Kidney epithelial cell (primary cell): ENCODE data around the gene CTXND1. TPM values are rescaled to one million over a fixed set of nuclear protein-coding genes. Genes with fewer than 3 reads are reported as not detected.

Experiments
- DNase-seq: peaks from one replicate; pipeline ENCODE4 v3.0.0-alpha.2; 2010; ENCODE audit warnings: low read depth
- H3K27me3 ChIP-seq: 2 replicates; pipeline ENCODE4 v1.6.0; 2011; ENCODE audit warnings: low read length; ENCODE audit not compliant: control insufficient read depth, insufficient read depth
- H3K36me3 ChIP-seq: 2 replicates; pipeline ENCODE4 v1.5.1; 2011; ENCODE audit warnings: low read length; ENCODE audit not compliant: control insufficient read depth, insufficient read depth
- H3K4me3 ChIP-seq: 2 replicates; pipeline ENCODE4 v1.5.1; 2011; ENCODE audit warnings: low read depth, mild to moderate bottlenecking, control low read depth, low read length
- total RNA-seq: library from RNA; depleted of rRNA; stranded (reverse); fragments of >200 nt; gene quantifications from 2 replicates; pipeline ENCODE4 v1.2.3, GENCODE V29; 2015
- TF ChIP-seq, protein P1 (sequence below): IDR thresholded peaks from 2 replicates; pipeline ENCODE4 v1.5.1; 2011; ENCODE audit warnings: mild to moderate bottlenecking, moderate library complexity, low read length, control low read depth, inconsistent platforms; ENCODE audit not compliant: insufficient read depth, poor library complexity, severe bottlenecking

Gene CTXND1
- total RNA-seq, 1 donor from 2014 or later = not detected

DNA sequence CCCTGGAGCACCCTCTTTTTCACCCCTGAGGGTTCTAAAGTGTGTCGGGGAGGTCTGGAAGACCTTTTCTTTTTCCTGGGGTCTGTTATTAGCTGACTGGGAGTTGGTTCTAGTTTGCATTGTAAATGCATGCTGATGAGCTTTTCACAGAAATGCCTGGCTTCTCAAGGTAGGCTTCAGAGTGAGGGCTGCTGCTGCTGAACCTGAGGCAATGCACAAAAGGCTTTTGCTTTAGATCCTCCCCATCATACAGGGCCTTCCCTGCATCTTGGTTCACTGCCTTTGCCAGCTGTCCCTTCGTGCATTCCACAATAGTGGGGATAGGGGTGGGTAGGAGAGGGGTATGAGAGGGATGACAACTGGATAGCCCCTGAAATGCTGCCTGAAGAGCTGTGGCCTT is 52.6 kb downstream of the CTXND1 start:
- no peak for DNase-seq
- Histone ChIP-seq H3K27me3 (peaks cover 5% of the 10 kb centered on the region), H3K4me3 (no peak overlapping the region), H3K36me3 (no peaks in the 10 kb centered on the region)
- TF ChIP-seq, protein P1, sequence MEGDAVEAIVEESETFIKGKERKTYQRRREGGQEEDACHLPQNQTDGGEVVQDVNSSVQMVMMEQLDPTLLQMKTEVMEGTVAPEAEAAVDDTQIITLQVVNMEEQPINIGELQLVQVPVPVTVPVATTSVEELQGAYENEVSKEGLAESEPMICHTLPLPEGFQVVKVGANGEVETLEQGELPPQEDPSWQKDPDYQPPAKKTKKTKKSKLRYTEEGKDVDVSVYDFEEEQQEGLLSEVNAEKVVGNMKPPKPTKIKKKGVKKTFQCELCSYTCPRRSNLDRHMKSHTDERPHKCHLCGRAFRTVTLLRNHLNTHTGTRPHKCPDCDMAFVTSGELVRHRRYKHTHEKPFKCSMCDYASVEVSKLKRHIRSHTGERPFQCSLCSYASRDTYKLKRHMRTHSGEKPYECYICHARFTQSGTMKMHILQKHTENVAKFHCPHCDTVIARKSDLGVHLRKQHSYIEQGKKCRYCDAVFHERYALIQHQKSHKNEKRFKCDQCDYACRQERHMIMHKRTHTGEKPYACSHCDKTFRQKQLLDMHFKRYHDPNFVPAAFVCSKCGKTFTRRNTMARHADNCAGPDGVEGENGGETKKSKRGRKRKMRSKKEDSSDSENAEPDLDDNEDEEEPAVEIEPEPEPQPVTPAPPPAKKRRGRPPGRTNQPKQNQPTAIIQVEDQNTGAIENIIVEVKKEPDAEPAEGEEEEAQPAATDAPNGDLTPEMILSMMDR = no peak

DNA sequence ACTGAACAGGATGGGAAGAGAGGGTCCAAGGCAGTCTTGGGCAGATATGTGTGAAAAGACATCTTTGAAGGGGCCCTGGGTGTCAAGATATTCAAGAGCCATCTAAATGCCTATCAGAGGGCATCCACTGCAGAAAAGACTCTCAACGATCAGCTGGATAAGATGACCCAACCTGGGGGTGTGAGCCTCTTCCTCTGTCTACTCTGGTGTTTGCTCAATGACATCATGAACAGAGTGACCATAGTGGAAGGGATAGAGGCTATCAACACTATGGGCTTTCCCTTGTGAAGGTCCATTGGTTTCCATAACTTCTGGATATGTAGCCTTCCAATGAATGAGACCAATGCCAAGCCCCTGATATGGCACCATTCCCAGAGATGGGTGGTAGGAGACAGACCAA is 57.1 kb downstream of the CTXND1 start:
- no peak for DNase-seq
- TF ChIP-seq, protein P1 = no peak
- peaks cover 2% of the 10 kb centered on the region for H3K27me3 ChIP-seq
- no peaks in the 10 kb centered on the region for H3K36me3 ChIP-seq
- H3K4me3 ChIP-seq = no peak overlapping the region

DNA sequence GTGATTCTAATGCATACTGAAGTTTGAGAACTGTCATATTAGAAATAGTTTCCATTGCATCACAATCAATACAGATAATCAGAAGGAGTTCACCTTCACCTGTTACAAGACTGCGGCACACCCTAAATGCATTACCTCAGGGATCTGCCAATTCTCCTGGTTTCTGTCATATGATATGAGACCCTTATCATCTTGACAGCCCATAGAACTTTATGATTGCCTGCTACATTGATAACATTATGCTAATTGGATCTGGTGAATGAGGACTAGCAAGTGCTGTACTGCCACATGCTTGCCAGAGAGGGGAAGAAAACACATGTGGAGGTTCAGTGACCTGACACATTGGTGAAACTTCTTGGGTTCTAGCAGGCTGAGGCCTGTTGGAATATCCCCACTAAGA is 57.8 kb downstream of the CTXND1 start:
- DNase-seq = no peak
- no peaks in the 10 kb centered on the region for H3K36me3 ChIP-seq
- TF ChIP-seq, protein P1 = no peak
- no peaks in the 10 kb centered on the region for H3K27me3 ChIP-seq
- H3K4me3 ChIP-seq = no peak overlapping the region

DNA sequence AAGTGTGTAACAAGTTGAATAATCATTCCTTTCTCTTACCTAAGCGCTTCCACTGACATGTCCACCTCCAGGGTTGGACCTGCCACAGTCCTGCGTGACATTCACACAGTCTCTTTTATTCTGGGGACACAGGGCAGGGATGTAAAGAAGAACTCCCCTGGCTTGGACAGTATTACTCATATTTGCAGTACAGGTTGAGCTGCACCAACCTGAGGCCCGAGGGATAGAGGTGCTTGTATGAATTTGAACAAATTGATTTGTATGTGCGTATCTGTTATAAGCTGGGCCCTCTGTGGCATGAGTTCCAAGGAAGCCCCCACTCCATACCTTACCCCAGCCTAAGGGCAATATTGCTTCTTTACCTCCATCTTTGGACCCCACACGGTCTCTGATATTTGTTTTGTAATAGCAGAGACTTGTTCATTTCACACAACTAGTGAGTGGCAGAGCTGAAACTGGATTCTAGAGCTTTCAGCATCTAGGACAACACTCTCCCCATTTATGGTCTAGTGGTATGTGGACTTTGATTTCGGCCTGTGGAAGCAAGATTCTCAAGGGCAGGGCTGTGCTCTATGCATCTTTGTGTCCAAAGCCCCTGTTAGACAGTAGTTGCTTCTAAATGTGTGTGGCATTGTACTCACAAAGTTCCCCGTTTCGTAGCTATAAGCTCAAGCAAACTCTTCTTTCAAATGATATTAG is 60.0 kb downstream of the CTXND1 start:
- no peaks in the 10 kb centered on the region for H3K27me3 ChIP-seq
- no peaks in the 10 kb centered on the region for H3K36me3 ChIP-seq
- no peak overlapping the region for H3K4me3 ChIP-seq
- DNase-seq = no peak
- TF ChIP-seq, protein P1 = no peak

DNA sequence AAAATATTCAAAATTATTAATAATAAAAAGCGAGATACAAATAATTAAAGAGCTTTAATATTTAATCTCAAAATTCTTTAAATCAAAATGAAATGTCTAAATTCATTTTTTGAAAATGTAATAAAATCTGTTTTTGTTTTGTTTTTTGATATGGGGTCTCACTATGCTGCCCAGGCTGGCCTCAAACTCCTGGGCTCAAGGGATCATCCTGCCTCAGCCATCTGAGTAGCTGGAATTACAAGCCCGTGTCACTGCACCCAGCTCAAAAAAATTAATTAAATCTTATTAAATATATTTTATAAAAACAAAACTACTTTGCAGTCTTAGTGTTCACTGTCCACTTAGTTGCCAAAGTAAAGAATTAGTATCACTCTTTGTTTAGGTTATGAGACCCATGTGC is 60.8 kb downstream of the CTXND1 start:
- H3K4me3 ChIP-seq = no peak overlapping the region
- TF ChIP-seq, protein P1 = no peak
- DNase-seq = no peak
- no peaks in the 10 kb centered on the region for H3K27me3 ChIP-seq
- H3K36me3 ChIP-seq = peaks cover 2% of the 10 kb centered on the region

DNA sequence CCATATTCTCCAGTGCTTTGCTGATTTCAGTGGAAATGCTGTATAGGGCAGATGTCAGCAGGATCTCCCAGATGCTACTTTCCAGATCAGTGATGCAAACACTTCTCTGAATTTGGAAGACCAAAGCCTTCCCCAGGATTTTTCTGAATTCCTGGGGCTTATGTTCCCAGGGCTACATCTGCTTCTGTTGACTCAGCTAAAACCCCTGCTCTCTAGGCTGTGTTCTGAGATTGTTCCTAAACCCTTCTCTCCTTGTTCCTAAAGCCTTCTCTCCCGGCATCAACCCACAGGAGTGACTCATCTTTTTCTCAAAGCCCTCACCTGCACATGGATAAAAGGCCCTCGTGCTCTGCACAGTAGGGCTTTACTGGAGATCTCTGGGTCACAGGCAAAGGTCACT is 63.8 kb downstream of the CTXND1 start:
- TF ChIP-seq, protein P1 = no peak
- Histone ChIP-seq H3K36me3 (peaks cover 2% of the 10 kb centered on the region), H3K27me3 (no peaks in the 10 kb centered on the region), H3K4me3 (no peak overlapping the region)
- DNase-seq = no peak
